Right lobe of liver (tissue), 4 donors: ENCODE results near the gene TRIO.

ENCODE experiments used
- POLR2A ChIP-seq: fragments of 450-650 bp; IDR thresholded peaks from one replicate; pipeline ENCODE4 v1.6.1; 2017; ENCODE audit warnings: antibody characterized with exemption, mild to moderate bottlenecking
- TF ChIP-seq, protein P1 (sequence below), 4 donors: fragments of 200-600 bp in 3 of 4; fragments of 450-650 bp in 1 of 4; IDR thresholded peaks; one replicate each; pipeline versions ENCODE4 v1.5.1 to v1.8.0; 2016 to 2022; ENCODE audit warnings: antibody characterized with exemption in 4 of 4, mild to moderate bottlenecking in 2 of 4
- donor health status: DM: no; HTN: no; CAD: no.
- donor health status: DM: no; HTN: no; CAD: no.
- donor health status: DM: no; HTN: yes; CAD: no.

DNA sequence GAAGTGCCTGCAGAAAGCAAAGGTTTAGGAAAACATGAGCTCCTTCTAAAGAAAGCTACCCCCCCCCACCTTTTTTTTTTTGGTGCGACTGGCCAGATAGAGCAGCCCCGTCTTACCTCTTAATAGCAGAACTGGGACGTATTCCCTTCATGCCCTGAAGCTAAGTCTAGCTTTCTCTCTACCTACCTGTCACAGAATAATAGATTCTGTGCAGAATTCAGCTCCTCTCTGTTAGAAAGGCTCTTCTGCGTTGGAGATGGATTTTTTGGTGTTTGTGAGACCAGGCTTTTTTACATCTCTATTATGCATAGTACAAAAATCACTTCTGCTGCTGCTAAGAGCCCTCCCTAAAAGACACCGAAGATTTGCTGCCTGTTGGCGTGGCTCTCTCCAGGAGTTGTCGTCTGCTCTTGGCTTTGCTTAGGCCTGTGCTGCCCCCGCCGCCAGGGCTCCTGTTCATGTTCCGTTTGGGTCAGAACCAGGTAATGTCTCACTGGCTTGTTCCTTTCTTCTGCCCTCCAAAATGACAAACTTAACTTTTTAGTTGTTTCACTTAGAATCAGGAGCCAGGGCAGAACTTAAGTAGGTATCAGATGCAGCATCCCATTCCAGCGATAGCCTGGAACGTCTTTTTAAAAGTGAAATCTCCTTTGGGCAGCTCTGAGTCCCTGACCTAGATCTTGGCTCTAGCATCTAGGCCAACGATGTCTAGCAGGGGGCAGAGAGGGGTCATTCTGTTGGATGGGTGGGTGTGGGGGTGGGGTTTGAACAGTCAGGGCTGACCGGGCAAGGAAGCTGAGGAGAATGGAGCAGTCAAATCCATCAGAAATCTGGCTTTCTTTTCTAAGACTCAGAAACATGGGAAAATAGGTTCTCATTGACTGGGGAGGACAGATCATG lies 2.5 kb downstream of the TRIO start:
- TF ChIP-seq, protein P1, sequence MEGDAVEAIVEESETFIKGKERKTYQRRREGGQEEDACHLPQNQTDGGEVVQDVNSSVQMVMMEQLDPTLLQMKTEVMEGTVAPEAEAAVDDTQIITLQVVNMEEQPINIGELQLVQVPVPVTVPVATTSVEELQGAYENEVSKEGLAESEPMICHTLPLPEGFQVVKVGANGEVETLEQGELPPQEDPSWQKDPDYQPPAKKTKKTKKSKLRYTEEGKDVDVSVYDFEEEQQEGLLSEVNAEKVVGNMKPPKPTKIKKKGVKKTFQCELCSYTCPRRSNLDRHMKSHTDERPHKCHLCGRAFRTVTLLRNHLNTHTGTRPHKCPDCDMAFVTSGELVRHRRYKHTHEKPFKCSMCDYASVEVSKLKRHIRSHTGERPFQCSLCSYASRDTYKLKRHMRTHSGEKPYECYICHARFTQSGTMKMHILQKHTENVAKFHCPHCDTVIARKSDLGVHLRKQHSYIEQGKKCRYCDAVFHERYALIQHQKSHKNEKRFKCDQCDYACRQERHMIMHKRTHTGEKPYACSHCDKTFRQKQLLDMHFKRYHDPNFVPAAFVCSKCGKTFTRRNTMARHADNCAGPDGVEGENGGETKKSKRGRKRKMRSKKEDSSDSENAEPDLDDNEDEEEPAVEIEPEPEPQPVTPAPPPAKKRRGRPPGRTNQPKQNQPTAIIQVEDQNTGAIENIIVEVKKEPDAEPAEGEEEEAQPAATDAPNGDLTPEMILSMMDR (IDR thresholded peaks at IDR 0.05), result no peak
- TF ChIP-seq POLR2A, result no peak
